Measurements from ENCODE around the gene JUN.

The JUN gene

GRCh38 chr1:58764294-58764978 is 19.4 kb downstream of the JUN start:
- DNase-seq (ENCODE audit: low read depth in 3 of 3, low spot score in 1 of 3), result no peak

GRCh38 chr1:58763214-58763613 is 20.6 kb downstream of the JUN start:
- DNase-seq (ENCODE audit: low read depth in 3 of 3, low spot score in 1 of 3), result no peak

- DNase-seq (ENCODE audit: low read depth in 3 of 3, low spot score in 1 of 3), result no peak
Measured at GRCh38 chr1:58762806-58763205, 21.0 kb downstream of the JUN start.

GRCh38 chr1:58755468-58755872 is 28.4 kb downstream of the JUN start:
- peak; percentile 7 to 17 (median 9) for DNase-seq (ENCODE audit: low read depth in 3 of 3, low spot score in 1 of 3)

- no peak for DNase-seq (ENCODE audit: low read depth in 3 of 3, low spot score in 1 of 3)
Measured at GRCh38 chr1:58754683-58755467, 29.0 kb downstream of the JUN start.

GRCh38 chr1:58754073-58754613 is 29.7 kb downstream of the JUN start:
- DNase-seq (ENCODE audit: low read depth in 3 of 3, low spot score in 1 of 3), result no peak

- no peak for DNase-seq (ENCODE audit: low read depth in 3 of 3, low spot score in 1 of 3)
Measured at GRCh38 chr1:58753431-58753866, 30.4 kb downstream of the JUN start.

- no peak for DNase-seq (ENCODE audit: low read depth in 3 of 3, low spot score in 1 of 3)
Measured at GRCh38 chr1:58749646-58750045, 34.2 kb downstream of the JUN start.

GRCh38 chr1:58748666-58749065 is 35.2 kb downstream of the JUN start:
- DNase-seq (ENCODE audit: low read depth in 3 of 3, low spot score in 1 of 3), result no peak

GRCh38 chr1:58746757-58747156 is 37.1 kb downstream of the JUN start:
- no peak for DNase-seq (ENCODE audit: low read depth in 3 of 3, low spot score in 1 of 3)

- no peak for DNase-seq (ENCODE audit: low read depth in 3 of 3, low spot score in 1 of 3)
Measured at GRCh38 chr1:58746182-58746581, 37.7 kb downstream of the JUN start.

GRCh38 chr1:58745666-58746065 is 38.2 kb downstream of the JUN start:
- DNase-seq (ENCODE audit: low read depth in 3 of 3, low spot score in 1 of 3), result no peak

- DNase-seq (ENCODE audit: low read depth in 3 of 3, low spot score in 1 of 3), result no peak
Measured at GRCh38 chr1:58745117-58745516, 38.7 kb downstream of the JUN start.

- no peak for DNase-seq (ENCODE audit: low read depth in 3 of 3, low spot score in 1 of 3)
Measured at GRCh38 chr1:58741678-58742553, 41.9 kb downstream of the JUN start.

- DNase-seq (ENCODE audit: low read depth in 3 of 3, low spot score in 1 of 3), result no peak
Measured at GRCh38 chr1:58739856-58740466, 43.9 kb downstream of the JUN start.

- DNase-seq (ENCODE audit: low read depth in 3 of 3, low spot score in 1 of 3), result no peak
Measured at GRCh38 chr1:58738876-58739275, 45.0 kb downstream of the JUN start.

- DNase-seq (ENCODE audit: low read depth in 3 of 3, low spot score in 1 of 3), result no peak
Measured at GRCh38 chr1:58735586-58735985, 48.3 kb downstream of the JUN start.

GRCh38 chr1:58734630-58735029 is 49.2 kb downstream of the JUN start:
- DNase-seq (ENCODE audit: low read depth in 3 of 3, low spot score in 1 of 3), result no peak

- DNase-seq (ENCODE audit: low read depth in 3 of 3, low spot score in 1 of 3), result no peak
Measured at GRCh38 chr1:58732087-58732775, 51.6 kb downstream of the JUN start.
